Endothelial cell (in vitro differentiated cells): Measurements from ENCODE around the gene KHDC1. TPM values are rescaled to one million over a fixed set of nuclear protein-coding genes. Genes with fewer than 3 reads are reported as not detected.
"Not testable (repeated sequence)": the region's sequence is repeated elsewhere in the genome, so short reads cannot be mapped to it uniquely, and the experiment has no call there.

ENCODE experiments used
- DNase-seq: peaks from one replicate; pipeline ENCODE4 v3.0.0; 2021; ENCODE audit warnings: low spot score
- H3K27ac Mint-ChIP-seq: one replicate; pipeline ENCODE4 v1.8.0; 2021; ENCODE audit warnings: mixed read lengths, inconsistent platforms; ENCODE audit not compliant: unreplicated experiment
- H3K27me3 Mint-ChIP-seq: one replicate; pipeline ENCODE4 v1.8.0; 2021; ENCODE audit warnings: mild to moderate bottlenecking, moderate library complexity, mixed read lengths, inconsistent platforms; ENCODE audit not compliant: unreplicated experiment
- H3K36me3 Mint-ChIP-seq: one replicate; pipeline ENCODE4 v1.8.0; 2021; ENCODE audit warnings: mild to moderate bottlenecking, low read depth, mixed read lengths, inconsistent platforms; ENCODE audit not compliant: unreplicated experiment
- H3K4me1 Mint-ChIP-seq: one replicate; pipeline ENCODE4 v1.8.0; 2021; ENCODE audit warnings: mild to moderate bottlenecking, mixed read lengths, inconsistent platforms; ENCODE audit not compliant: unreplicated experiment
- H3K4me3 Mint-ChIP-seq: one replicate; pipeline ENCODE4 v1.8.0; 2021; ENCODE audit warnings: mild to moderate bottlenecking, mixed read lengths, inconsistent platforms; ENCODE audit not compliant: unreplicated experiment
- H3K9me3 Mint-ChIP-seq: one replicate; pipeline ENCODE4 v1.8.0; 2021; ENCODE audit warnings: mixed read lengths, inconsistent platforms; ENCODE audit not compliant: unreplicated experiment
- CTCF ChIP-seq: fragments of 200-600 bp; sonication (generic); IDR thresholded peaks from one replicate; pipeline ENCODE4 v1.5.0; 2021; ENCODE audit warnings: antibody characterized with exemption; ENCODE audit not compliant: unreplicated experiment
- total RNA-seq: library from RNA; stranded (reverse); fragmentation: NEBNext Ultra II Directional; extraction: Animal tissue kit (Norgen Biotek cat#: 25700); gene quantifications from one replicate; pipeline ENCODE4 v1.2.1, GENCODE V29; 2021; ENCODE audit not compliant: unreplicated experiment

The KHDC1 gene
- total RNA-seq, 1 donor from 2014 or later: 2.6 TPM

GRCh38 chr6:73248192-73248903 is 14.6 kb downstream of the KHDC1 start:
- H3K4me1 Mint-ChIP-seq: no peaks in the 10 kb centered on the region
- no peak overlapping the region for H3K27ac Mint-ChIP-seq
- no peaks in the 10 kb centered on the region for H3K9me3 Mint-ChIP-seq
- TF ChIP-seq CTCF: no peak
- DNase-seq: no peak
- no peaks in the 10 kb centered on the region for H3K27me3 Mint-ChIP-seq
- H3K36me3 Mint-ChIP-seq: no peaks in the 10 kb centered on the region
- H3K4me3 Mint-ChIP-seq: no peak overlapping the region

GRCh38 chr6:73242001-73242400 is 21.0 kb downstream of the KHDC1 start:
- Mint-ChIP-seq H3K4me3 (no peak overlapping the region), H3K36me3 (no peaks in the 10 kb centered on the region), H3K27me3 (no peaks in the 10 kb centered on the region), H3K9me3 (no peaks in the 10 kb centered on the region), H3K27ac (no peak overlapping the region), H3K4me1 (no peaks in the 10 kb centered on the region)
- no peak for DNase-seq
- TF ChIP-seq CTCF: no peak

- H3K9me3 Mint-ChIP-seq: no peaks in the 10 kb centered on the region
- no peak overlapping the region for H3K27ac Mint-ChIP-seq
- H3K36me3 Mint-ChIP-seq: no peaks in the 10 kb centered on the region
- no peak for TF ChIP-seq CTCF
- H3K4me3 Mint-ChIP-seq: no peak overlapping the region
- no peaks in the 10 kb centered on the region for H3K4me1 Mint-ChIP-seq
- DNase-seq: no peak
- no peaks in the 10 kb centered on the region for H3K27me3 Mint-ChIP-seq
Measured at GRCh38 chr6:73240730-73241129, 22.3 kb downstream of the KHDC1 start.

GRCh38 chr6:73236144-73236750 is 26.7 kb downstream of the KHDC1 start:
- H3K4me3 Mint-ChIP-seq: no peak overlapping the region
- no peak for TF ChIP-seq CTCF
- no peaks in the 10 kb centered on the region for H3K4me1 Mint-ChIP-seq
- H3K9me3 Mint-ChIP-seq: no peaks in the 10 kb centered on the region
- peaks cover 1% of the 10 kb centered on the region for H3K27me3 Mint-ChIP-seq
- DNase-seq: no peak
- H3K36me3 Mint-ChIP-seq: no peaks in the 10 kb centered on the region
- no peak overlapping the region for H3K27ac Mint-ChIP-seq

- H3K27ac Mint-ChIP-seq: no peak overlapping the region
- no peaks in the 10 kb centered on the region for H3K9me3 Mint-ChIP-seq
- no peak for TF ChIP-seq CTCF
- no peak for DNase-seq
- H3K4me3 Mint-ChIP-seq: no peak overlapping the region
- no peaks in the 10 kb centered on the region for H3K4me1 Mint-ChIP-seq
- H3K27me3 Mint-ChIP-seq: peaks cover 1% of the 10 kb centered on the region
- H3K36me3 Mint-ChIP-seq: no peaks in the 10 kb centered on the region
Measured at GRCh38 chr6:73234733-73235132, 28.3 kb downstream of the KHDC1 start.

GRCh38 chr6:73233971-73234370 is 29.0 kb downstream of the KHDC1 start:
- H3K4me1 Mint-ChIP-seq, H3K27me3 Mint-ChIP-seq, DNase-seq, H3K4me3 Mint-ChIP-seq, H3K9me3 Mint-ChIP-seq, H3K27ac Mint-ChIP-seq, H3K36me3 Mint-ChIP-seq: not testable (repeated sequence)
